GM18858 (cell line): ENCODE data around the gene ADAM33.

Experiments
- ATAC-seq: cut with Tn5 transposase; IDR thresholded peaks from one replicate; pipeline ENCODE4 v1.9.1; 2021; ENCODE audit not compliant: unreplicated experiment

Gene ADAM33

GRCh38 chr20:3707508-3707899 is 25.7 kb upstream of the ADAM33 start:
- no peak for ATAC-seq

- ATAC-seq = no peak
Measured at GRCh38 chr20:3706774-3707507, 25.1 kb upstream of the ADAM33 start.

- no peak for ATAC-seq
Measured at GRCh38 chr20:3705970-3706739, 24.3 kb upstream of the ADAM33 start.

GRCh38 chr20:3705491-3705969 is 23.7 kb upstream of the ADAM33 start:
- ATAC-seq = no peak

GRCh38 chr20:3704087-3704486 is 22.3 kb upstream of the ADAM33 start:
- ATAC-seq = no peak

- ATAC-seq = no peak
Measured at GRCh38 chr20:3702611-3703391, 21.0 kb upstream of the ADAM33 start.

- no peak for ATAC-seq
Measured at GRCh38 chr20:3701061-3701998, 19.5 kb upstream of the ADAM33 start.

- no peak for ATAC-seq
Measured at GRCh38 chr20:3699037-3699436, 17.2 kb upstream of the ADAM33 start.

- ATAC-seq = no peak
Measured at GRCh38 chr20:3698591-3699001, 16.8 kb upstream of the ADAM33 start.

- ATAC-seq = no peak
Measured at GRCh38 chr20:3697588-3698305, 15.9 kb upstream of the ADAM33 start.

GRCh38 chr20:3696745-3697587 is 15.2 kb upstream of the ADAM33 start:
- ATAC-seq = no peak

- ATAC-seq = no peak
Measured at GRCh38 chr20:3696200-3696599, 14.4 kb upstream of the ADAM33 start.

- ATAC-seq = no peak
Measured at GRCh38 chr20:3694864-3695263, 13.1 kb upstream of the ADAM33 start.

GRCh38 chr20:3693376-3693775 is 11.6 kb upstream of the ADAM33 start:
- no peak for ATAC-seq

- ATAC-seq = no peak
Measured at GRCh38 chr20:3692706-3693294, 11.0 kb upstream of the ADAM33 start.

- ATAC-seq = no peak
Measured at GRCh38 chr20:3691897-3692296, 10.1 kb upstream of the ADAM33 start.

- no peak for ATAC-seq
Measured at GRCh38 chr20:3691306-3691705, 9.5 kb upstream of the ADAM33 start.

GRCh38 chr20:3690413-3690812 is 8.6 kb upstream of the ADAM33 start:
- ATAC-seq = no peak

- ATAC-seq = no peak
Measured at GRCh38 chr20:3689978-3690377, 8.2 kb upstream of the ADAM33 start.
